ENCODE results near the gene DNAL4. TPM values are rescaled to one million over a fixed set of nuclear protein-coding genes. Genes with fewer than 3 reads are reported as not detected.
A peak's percentile ranks its signal among the peaks of the same experiment; 100 is the strongest.

DNAL4 gene
- total RNA-seq, 1 donor from 2014 or later: 19.9 TPM

DNA sequence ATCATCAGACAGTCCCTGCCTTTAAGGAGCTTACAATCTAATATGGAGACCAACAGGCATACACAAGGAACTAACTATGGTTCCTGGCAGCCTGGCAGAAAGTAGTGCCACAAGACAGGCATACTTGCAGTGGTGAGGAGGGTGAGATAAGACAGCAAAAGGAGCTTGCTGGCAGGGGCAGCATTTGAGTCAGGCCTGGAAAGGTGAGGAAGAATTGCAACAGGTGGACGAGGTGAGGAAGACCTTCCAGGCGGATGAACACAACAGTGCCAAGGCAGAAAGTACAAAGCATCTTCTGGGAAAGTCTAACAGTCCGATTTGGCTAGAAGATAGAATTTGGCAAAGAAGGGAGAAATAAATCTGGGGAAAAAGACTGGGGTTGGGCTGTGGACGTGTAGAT lies 4.3 kb downstream of the DNAL4 start:
- DNase-seq (ENCODE audit: low read depth): no peak
- TF ChIP-seq, protein P1, sequence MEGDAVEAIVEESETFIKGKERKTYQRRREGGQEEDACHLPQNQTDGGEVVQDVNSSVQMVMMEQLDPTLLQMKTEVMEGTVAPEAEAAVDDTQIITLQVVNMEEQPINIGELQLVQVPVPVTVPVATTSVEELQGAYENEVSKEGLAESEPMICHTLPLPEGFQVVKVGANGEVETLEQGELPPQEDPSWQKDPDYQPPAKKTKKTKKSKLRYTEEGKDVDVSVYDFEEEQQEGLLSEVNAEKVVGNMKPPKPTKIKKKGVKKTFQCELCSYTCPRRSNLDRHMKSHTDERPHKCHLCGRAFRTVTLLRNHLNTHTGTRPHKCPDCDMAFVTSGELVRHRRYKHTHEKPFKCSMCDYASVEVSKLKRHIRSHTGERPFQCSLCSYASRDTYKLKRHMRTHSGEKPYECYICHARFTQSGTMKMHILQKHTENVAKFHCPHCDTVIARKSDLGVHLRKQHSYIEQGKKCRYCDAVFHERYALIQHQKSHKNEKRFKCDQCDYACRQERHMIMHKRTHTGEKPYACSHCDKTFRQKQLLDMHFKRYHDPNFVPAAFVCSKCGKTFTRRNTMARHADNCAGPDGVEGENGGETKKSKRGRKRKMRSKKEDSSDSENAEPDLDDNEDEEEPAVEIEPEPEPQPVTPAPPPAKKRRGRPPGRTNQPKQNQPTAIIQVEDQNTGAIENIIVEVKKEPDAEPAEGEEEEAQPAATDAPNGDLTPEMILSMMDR (conservative IDR thresholded peaks at IDR 0.05; ENCODE audit: low read depth, low read length): no peak
- H3K4me3 ChIP-seq (ENCODE audit: low read depth, low read length): no peak overlapping the region

DNA sequence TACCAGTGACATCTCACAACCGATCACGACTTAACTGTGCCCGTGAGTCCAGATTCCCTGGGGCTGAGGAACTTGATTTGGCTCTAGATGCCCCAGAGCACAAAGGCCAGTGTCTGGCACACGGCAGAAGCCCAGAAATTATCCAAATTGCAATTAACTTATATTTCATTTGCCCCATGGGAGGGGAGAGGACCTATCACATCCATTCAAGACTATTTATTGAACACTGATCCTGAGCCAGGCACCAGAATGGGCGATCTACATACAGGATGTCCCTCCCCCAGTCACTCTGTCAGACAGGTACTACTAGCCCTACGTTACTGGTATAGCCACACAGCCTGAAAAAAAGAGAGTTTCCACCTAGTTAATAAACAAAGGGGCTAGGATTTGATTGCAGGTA lies 5.1 kb downstream of the DNAL4 start:
- TF ChIP-seq, protein P1 (conservative IDR thresholded peaks at IDR 0.05; ENCODE audit: low read depth, low read length): no peak
- DNase-seq (ENCODE audit: low read depth): no peak
- H3K4me3 ChIP-seq (ENCODE audit: low read depth, low read length): no peak overlapping the region

DNA sequence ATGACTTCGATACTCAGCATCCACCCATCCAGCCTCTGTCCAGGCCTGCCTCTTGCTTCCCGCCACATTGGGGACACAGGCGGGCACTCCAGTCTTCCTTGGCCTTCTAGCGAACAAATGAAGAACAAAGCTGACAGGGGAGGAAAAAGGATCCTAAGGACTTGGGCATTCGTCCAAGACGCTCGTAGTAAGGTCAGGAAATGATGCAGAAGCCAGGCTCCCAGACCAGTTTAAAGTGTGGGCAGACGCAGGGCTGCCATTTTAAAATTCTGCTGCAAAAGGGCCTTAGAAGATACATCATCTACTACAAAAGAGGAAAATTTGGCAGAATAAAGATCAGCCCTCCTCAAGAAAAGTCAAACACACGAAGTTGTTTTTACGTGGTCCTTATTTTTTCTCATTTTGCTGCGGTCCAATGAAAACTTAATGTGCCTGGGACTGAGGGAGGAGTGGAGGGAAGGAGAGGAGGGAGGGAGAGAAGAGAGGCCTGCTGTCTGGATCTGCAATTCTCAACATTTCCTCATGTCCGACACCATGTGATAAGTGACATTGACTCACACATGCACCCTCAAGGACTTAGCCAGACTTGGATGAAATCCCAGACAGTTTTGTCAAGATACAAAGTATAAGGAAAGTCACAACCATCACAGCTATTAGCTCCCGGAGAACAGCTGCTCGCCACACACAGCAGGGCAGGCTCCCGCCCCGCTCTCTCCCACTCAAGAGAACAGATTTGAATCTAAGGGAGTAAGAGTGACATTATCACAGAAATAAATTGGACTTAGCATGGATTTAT lies 5.7 kb downstream of the DNAL4 start:
- no peak overlapping the region for H3K4me3 ChIP-seq (ENCODE audit: low read depth, low read length)
- peak; percentile 44 for DNase-seq (ENCODE audit: low read depth)
- TF ChIP-seq, protein P1 (conservative IDR thresholded peaks at IDR 0.05; ENCODE audit: low read depth, low read length): no peak

DNA sequence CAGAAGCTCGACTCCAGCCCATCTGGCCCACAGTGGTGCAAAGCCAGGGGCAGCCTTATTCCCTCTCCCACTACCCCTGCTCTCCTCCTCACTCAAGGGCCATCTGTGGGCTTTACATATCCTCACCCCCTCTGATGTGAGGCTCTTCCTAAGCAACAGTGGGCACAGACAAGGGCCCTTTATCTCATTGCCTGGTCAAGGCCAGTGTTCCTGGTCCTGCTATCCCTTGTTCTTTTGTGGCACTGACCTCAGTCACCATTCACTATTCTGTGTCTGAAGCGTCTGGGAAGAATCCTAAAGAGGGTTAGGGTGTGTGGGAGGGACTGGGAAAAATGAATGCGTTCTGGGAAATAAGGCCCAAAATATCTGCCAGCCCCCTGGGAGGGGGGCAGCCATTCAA lies 7.3 kb downstream of the DNAL4 start:
- H3K4me3 ChIP-seq (ENCODE audit: low read depth, low read length): no peak overlapping the region
- DNase-seq (ENCODE audit: low read depth): no peak
- TF ChIP-seq, protein P1 (conservative IDR thresholded peaks at IDR 0.05; ENCODE audit: low read depth, low read length): no peak

DNA sequence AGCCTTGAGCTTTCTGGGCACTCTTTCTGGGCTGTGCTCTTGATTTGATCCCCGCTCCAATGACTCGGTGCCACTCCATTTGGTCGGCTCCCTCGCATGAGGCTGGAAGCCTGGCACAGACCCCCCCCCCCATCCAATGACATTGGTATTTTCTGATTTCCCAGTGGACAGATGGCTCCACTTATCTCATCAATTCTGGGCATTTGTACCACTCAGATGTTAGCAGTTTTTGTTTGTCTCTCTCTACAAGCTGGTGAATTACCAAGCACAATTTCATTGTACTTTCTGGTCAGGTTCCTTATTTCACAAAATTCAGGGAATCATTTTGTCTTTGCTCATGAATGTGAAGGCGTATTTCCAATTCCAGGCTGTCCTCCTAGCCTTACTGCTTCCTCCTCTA lies 9.1 kb downstream of the DNAL4 start:
- TF ChIP-seq, protein P1 (conservative IDR thresholded peaks at IDR 0.05; ENCODE audit: low read depth, low read length): no peak
- DNase-seq (ENCODE audit: low read depth): no peak
- H3K4me3 ChIP-seq (ENCODE audit: low read depth, low read length): no peak overlapping the region

DNA sequence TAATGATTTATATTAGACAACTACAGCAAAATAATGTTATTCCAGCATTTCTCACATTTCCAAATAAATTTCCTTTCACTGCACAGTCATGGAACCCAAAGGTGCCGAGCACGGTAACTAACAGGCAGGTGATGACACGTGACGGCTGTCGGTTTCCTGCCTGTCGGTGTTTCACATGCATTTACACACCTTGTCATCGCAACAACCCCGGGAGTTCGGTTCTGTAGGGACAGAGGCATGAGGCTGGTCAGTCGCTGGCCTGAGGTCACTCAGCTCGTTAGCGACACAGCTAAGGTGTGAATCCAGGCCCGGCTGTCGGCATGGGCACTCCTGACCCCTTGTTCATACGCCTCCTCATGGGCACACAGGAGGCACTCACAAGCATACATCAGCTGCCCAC lies 9.9 kb downstream of the DNAL4 start:
- no peak overlapping the region for H3K4me3 ChIP-seq (ENCODE audit: low read depth, low read length)
- TF ChIP-seq, protein P1 (conservative IDR thresholded peaks at IDR 0.05; ENCODE audit: low read depth, low read length): no peak
- DNase-seq (ENCODE audit: low read depth): no peak

DNA sequence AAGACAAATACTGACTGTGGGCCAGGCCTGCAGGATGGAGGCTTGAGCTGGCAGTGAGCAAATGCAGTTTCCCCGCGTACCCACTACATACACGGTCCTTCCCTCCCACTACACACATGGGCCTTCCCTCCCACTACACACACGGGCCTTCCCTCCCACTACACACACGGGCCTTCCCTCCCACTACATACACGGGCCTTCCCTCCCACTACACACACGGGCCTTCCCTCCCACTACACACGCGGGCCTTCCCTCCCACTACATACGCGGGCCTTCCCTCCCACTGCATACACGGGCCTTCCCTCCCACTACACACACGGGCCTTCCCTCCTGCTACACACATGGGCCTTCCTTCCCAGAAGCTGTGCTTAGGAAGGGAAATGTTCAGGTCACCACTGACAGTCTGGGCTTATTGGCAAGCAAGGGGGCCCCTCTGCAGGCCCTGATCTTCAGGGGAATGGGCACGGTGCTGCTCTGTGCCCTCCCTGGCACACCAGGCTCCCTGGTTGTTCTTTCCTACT lies 10.8 kb downstream of the DNAL4 start:
- TF ChIP-seq, protein P1 (conservative IDR thresholded peaks at IDR 0.05; ENCODE audit: low read depth, low read length): no peak
- no peak for DNase-seq (ENCODE audit: low read depth)
- H3K4me3 ChIP-seq (ENCODE audit: low read depth, low read length): no peak overlapping the region
